Transverse colon (tissue), 4 donors: ENCODE data around the gene INO80D. TPM values are rescaled to one million over a fixed set of nuclear protein-coding genes. Genes with fewer than 3 reads are reported as not detected.

Experiments
- DNase-seq: peaks from one replicate; pipeline ENCODE4 v3.0.0-alpha.2; 2019
- H3K27ac ChIP-seq, 4 donors: fragments of 200-600 bp; sonication (generic); 2 replicates each; pipeline ENCODE4 v1.5.1; 2016 to 2018; ENCODE audit warnings: inconsistent platforms in 4 of 4
- H3K27me3 ChIP-seq: fragments of 200-600 bp; sonication (generic); 2 replicates; pipeline ENCODE4 v1.5.1; 2017; ENCODE audit warnings: inconsistent platforms
- H3K36me3 ChIP-seq, 4 donors: fragments of 200-600 bp; sonication (generic); 2 replicates each; pipeline ENCODE4 v1.5.1; 2017 to 2019; ENCODE audit warnings: inconsistent platforms in 4 of 4
- H3K4me1 ChIP-seq, 4 donors: fragments of 200-600 bp; sonication (generic); 2 replicates each; pipeline ENCODE4 v1.5.1; 2017 to 2020; ENCODE audit warnings: inconsistent platforms in 4 of 4
- H3K4me3 ChIP-seq, 4 donors: fragments of 200-600 bp; sonication (generic); 1 replicate in 1 of 4; 2 replicates in 3 of 4; pipeline versions ENCODE4 v1.5.1 to v1.6.1; 2017 to 2019; ENCODE audit warnings: inconsistent platforms in 4 of 4
- H3K9me3 ChIP-seq, 2 donors: fragments of 200-600 bp; sonication (generic); 2 replicates each; pipeline ENCODE4 v1.5.1; 2017 to 2019; ENCODE audit warnings: inconsistent platforms in 2 of 2
- EP300 ChIP-seq: sonication (generic); formaldehyde crosslinking; IDR thresholded peaks from one replicate; pipeline ENCODE4 v1.6.1; 2017; ENCODE audit warnings: antibody characterized with exemption, low read depth
- POLR2A ChIP-seq: fragments of 450-650 bp; IDR thresholded peaks from one replicate; pipeline ENCODE4 v1.6.1; 2016; ENCODE audit warnings: antibody characterized with exemption, mild to moderate bottlenecking, moderate library complexity
- POLR2AphosphoS5 ChIP-seq, 3 donors: sonication (generic); formaldehyde crosslinking; IDR thresholded peaks; one replicate each; pipeline ENCODE4 v1.6.1; 2016; ENCODE audit warnings: antibody characterized with exemption in 3 of 3
- WGBS, 2 donors: methylation state at CpG; one replicate each; pipeline ENCODE4 v1.1.5; 2018; ENCODE audit warnings: low coverage in 1 of 2; 5-methylcytosine and 5-hydroxymethylcytosine counted together
- in situ Hi-C, 4 donors: fragments of 200-750 bp; cut with MboI; loops; one replicate each; pipeline versions ENCODE4 v1.15.0 to v1.15.1; 2017; ENCODE audit warnings: low sequenced_read_pairs in 3 of 4, low pct_ligation_motif_present in 1 of 4, low pct_unique_long_range_greater_than_20kb in 1 of 4
- intact Hi-C: fragments of 100-400 bp; cut with DNase I; formaldehyde crosslinking; loops from one replicate; pipeline ENCODE4 v1.15.1; 2023; ENCODE audit warnings: low total_unique reads
- total RNA-seq, 4 donors: library from RNA; depleted of rRNA; stranded (reverse); fragments of >200 nt; gene quantifications; one replicate each; pipeline ENCODE4 v1.1.0, GENCODE V29; 2016
- TF ChIP-seq, protein P1 (sequence below), 5 experiments: fragments of 200-600 bp in 3 of 5; fragments of 450-650 bp in 2 of 5; sonication (generic) in 3 of 5; IDR thresholded peaks; 1 replicate in 2 of 5; 2 replicates in 3 of 5; pipeline ENCODE4 v1.5.1; 2016 to 2017; ENCODE audit warnings: antibody characterized with exemption in 5 of 5, inconsistent platforms in 3 of 5, mild to moderate bottlenecking in 2 of 5, moderate library complexity in 1 of 5

Gene INO80D
- total RNA-seq, 4 donors from 2014 or later = 22.9 to 46.8 (median 31.2) TPM

DNA sequence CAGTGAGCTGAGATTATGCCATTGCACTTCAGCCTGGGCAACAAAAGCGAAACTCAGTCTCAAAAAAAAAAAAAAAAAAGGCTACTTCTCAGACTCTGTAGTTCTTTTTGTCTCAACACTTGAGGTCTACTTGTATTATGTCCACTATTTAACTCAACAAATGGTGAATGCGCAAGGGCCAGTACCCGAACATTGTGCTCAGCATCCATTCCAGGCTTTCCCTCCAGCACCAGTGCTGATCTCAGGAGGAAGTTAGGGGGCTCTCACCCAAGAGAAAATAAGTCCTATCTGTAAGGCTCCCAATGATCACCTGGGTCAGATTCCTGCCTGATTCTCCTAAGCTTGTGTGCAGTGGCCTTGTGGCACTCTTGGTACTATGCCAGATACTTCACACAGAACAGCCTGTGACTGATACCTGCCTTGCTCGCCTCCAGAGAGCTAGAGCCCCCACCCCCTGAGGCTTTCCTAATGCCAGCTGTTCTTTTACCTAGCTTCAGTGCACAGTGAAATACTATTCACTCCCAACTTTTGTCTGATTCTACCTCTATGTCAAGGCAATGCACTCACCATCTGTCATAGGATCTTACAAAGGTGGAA lies 74.9 kb downstream of the INO80D start:
- H3K4me3 ChIP-seq = no peak overlapping the region
- no peak overlapping the region for H3K27ac ChIP-seq
- in situ Hi-C loops (no loop called here), intact Hi-C loops (no loop called here)
- WGBS, 2 donors = 98 to 100% methylated on average over 2 to 4 of the region's 4 CpGs
- no peaks in the 10 kb centered on the region for H3K4me1 ChIP-seq
- no peak for DNase-seq
- TF ChIP-seq, protein P1, sequence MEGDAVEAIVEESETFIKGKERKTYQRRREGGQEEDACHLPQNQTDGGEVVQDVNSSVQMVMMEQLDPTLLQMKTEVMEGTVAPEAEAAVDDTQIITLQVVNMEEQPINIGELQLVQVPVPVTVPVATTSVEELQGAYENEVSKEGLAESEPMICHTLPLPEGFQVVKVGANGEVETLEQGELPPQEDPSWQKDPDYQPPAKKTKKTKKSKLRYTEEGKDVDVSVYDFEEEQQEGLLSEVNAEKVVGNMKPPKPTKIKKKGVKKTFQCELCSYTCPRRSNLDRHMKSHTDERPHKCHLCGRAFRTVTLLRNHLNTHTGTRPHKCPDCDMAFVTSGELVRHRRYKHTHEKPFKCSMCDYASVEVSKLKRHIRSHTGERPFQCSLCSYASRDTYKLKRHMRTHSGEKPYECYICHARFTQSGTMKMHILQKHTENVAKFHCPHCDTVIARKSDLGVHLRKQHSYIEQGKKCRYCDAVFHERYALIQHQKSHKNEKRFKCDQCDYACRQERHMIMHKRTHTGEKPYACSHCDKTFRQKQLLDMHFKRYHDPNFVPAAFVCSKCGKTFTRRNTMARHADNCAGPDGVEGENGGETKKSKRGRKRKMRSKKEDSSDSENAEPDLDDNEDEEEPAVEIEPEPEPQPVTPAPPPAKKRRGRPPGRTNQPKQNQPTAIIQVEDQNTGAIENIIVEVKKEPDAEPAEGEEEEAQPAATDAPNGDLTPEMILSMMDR (IDR thresholded peaks at IDR 0.05) = no peak
- TF ChIP-seq EP300 (no peak), POLR2A (no peak), POLR2AphosphoS5 (IDR thresholded peaks at IDR 0.05) (no peak)
- no peaks in the 10 kb centered on the region for H3K27me3 ChIP-seq
- peaks cover 0 to 36% (median 14%) of the 10 kb centered on the region in 4 donors for H3K36me3 ChIP-seq
- no peaks in the 10 kb centered on the region for H3K9me3 ChIP-seq

DNA sequence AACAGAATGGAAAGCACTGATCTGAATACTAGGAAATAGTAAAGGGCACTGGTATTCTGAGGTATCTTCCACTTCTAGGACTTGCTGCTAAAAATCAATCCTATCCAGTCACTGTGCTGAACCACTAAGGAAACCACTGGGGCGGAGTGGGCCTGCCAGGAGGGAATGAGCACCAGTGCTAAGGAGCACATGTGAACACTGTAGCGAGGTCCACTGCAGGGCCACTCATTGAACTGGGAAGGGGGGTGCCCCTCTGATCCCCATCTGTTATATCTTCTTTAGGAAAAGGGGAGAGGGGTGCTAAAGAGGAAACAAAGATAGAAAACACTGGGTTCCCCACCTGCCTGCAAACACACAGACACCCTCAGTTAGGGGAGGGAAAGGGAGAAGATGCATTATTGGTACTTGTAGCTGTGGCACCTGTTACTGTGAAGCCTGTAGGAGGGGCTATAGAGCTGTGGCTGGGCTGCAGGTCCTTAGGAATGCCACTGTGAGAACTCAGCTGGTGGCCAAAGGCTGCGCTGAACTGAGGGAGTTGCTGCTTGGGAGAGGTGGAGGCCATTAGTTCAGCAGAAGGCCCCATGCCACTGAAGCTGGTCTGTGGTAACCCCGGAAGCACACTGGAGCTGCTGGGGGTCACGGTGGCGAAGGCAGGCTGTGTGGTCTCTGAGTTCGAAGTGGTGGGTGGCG lies 81.8 kb downstream of the INO80D start:
- H3K4me1 ChIP-seq = peaks cover 0 to 5% (median 0%) of the 10 kb centered on the region in 4 donors
- intact Hi-C loops (no loop called here), in situ Hi-C loops (no loop called here)
- no peak overlapping the region for H3K27ac ChIP-seq
- no peaks in the 10 kb centered on the region for H3K27me3 ChIP-seq
- DNase-seq = peak; percentile 38
- TF ChIP-seq POLR2AphosphoS5 (IDR thresholded peaks at IDR 0.05) (no peak), EP300 (no peak), POLR2A (no peak)
- TF ChIP-seq, protein P1 (IDR thresholded peaks at IDR 0.05) = peak in 3 of 5 experiments; percentile 32 to 41 (median 39)
- no peak overlapping the region for H3K4me3 ChIP-seq
- 98% methylated on average over 8 of the region's 8 CpGs; no CpG with 5 or more reads in 1 of the 2 donors for WGBS, 2 donors
- no peaks in the 10 kb centered on the region for H3K9me3 ChIP-seq
- H3K36me3 ChIP-seq = peaks cover 0 to 34% (median 12%) of the 10 kb centered on the region in 4 donors

DNA sequence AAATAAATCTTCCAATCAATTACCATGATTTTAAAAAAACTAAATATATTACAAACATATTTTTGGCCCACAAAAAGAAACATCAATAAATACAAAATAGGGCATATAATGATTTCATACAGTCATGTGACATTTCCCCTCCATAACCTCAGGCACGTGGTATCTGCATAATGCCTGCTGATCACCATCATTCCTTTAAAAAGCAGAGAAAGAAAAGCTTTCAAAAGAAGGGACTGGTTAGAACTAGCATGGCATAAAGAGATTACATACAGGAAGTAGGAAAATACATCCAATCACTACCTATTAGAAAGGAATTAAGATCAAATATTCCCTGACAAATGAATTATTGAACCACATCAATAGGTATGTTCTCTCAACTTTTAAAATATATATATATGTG lies 83.5 kb downstream of the INO80D start:
- Histone ChIP-seq H3K27me3 (no peaks in the 10 kb centered on the region), H3K4me3 (no peak overlapping the region), H3K36me3 (peaks cover 0 to 27% (median 9%) of the 10 kb centered on the region in 4 donors), H3K27ac (no peak overlapping the region), H3K4me1 (peaks cover 0 to 5% (median 0%) of the 10 kb centered on the region in 4 donors), H3K9me3 (no peaks in the 10 kb centered on the region)
- in situ Hi-C loops = no loop called here
- intact Hi-C loops = no loop called here
- DNase-seq = no peak
- 54 to 69% methylated on average over 1 of the region's 1 CpG for WGBS, 2 donors
- TF ChIP-seq EP300 (no peak), POLR2A (no peak), POLR2AphosphoS5 (IDR thresholded peaks at IDR 0.05) (no peak)
- TF ChIP-seq, protein P1 (IDR thresholded peaks at IDR 0.05) = no peak

DNA sequence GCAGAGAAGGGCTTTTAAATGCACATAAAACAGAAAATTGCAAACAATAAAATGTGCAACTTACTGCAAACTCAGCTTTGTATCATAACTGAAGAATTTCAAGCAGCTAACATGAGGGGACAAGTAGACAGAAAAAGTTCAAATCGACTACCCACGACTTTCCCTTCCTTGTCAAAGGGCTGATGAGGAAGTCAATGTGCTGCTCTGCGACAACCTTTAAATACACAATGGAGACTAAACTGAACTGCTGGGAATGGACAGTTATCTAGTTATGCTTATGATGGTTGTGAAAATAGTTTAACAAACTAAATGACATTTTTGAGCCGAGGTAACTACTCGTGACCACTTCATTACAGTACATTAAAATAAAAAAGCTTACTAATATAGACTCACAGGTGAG lies 84.1 kb downstream of the INO80D start:
- 47 to 54% methylated on average over 5 of the region's 5 CpGs for WGBS, 2 donors
- peaks cover 0 to 26% (median 9%) of the 10 kb centered on the region in 4 donors for H3K36me3 ChIP-seq
- H3K4me1 ChIP-seq = peaks cover 0 to 5% (median 0%) of the 10 kb centered on the region in 4 donors
- DNase-seq = no peak
- no peaks in the 10 kb centered on the region for H3K27me3 ChIP-seq
- intact Hi-C loops = no loop called here
- H3K27ac ChIP-seq = no peak overlapping the region
- no peaks in the 10 kb centered on the region for H3K9me3 ChIP-seq
- in situ Hi-C loops = no loop called here
- no peak for TF ChIP-seq POLR2AphosphoS5 (IDR thresholded peaks at IDR 0.05)
- no peak overlapping the region for H3K4me3 ChIP-seq
